CD14-positive monocyte (primary cell): ENCODE data around the gene ALDH16A1. TPM values are rescaled to one million over a fixed set of nuclear protein-coding genes. Genes with fewer than 3 reads are reported as not detected.

ENCODE experiments used
- DNase-seq, 3 donors: peaks; one replicate each; pipeline ENCODE4 v3.0.0-alpha.2; 2011 to 2022
- H2AFZ ChIP-seq: 2 replicates; pipeline ENCODE4 v1.6.0; 2012; ENCODE audit warnings: mild to moderate bottlenecking, low read depth, low read length, inconsistent platforms; ENCODE audit not compliant: insufficient read depth, poor library complexity, severe bottlenecking
- H3K27ac ChIP-seq, 2 donors: 1 replicate in 1 of 2; 2 replicates in 1 of 2; pipeline ENCODE4 v1.5.1; 2012 to 2013; ENCODE audit warnings: low read length in 2 of 2, control low read depth in 1 of 2, inconsistent platforms in 1 of 2, low read depth in 1 of 2, mild to moderate bottlenecking in 1 of 2
- H3K27me3 ChIP-seq, 2 donors: one replicate each; pipeline versions ENCODE4 v1.6.0 to v1.6.1; 2011 to 2013; ENCODE audit warnings: low read length in 2 of 2; ENCODE audit not compliant: control insufficient read depth in 2 of 2, insufficient read depth in 2 of 2
- H3K36me3 ChIP-seq, 2 donors: replicated peaks in 1 of 2; 1 replicate in 1 of 2; 2 replicates in 1 of 2; pipeline versions ENCODE4 v1.5.1 to v1.6.1; 2012 to 2013; ENCODE audit warnings: low read length in 2 of 2, control low read depth in 1 of 2, inconsistent platforms in 1 of 2, mild to moderate bottlenecking in 1 of 2; ENCODE audit not compliant: insufficient read depth in 2 of 2, control insufficient read depth in 1 of 2
- H3K4me1 ChIP-seq, 2 donors: 1 replicate in 1 of 2; 2 replicates in 1 of 2; pipeline versions ENCODE4 v1.5.1 to v1.6.1; 2012 to 2013; ENCODE audit warnings: low read length in 2 of 2, control low read depth in 1 of 2, inconsistent platforms in 1 of 2, mild to moderate bottlenecking in 1 of 2, moderate library complexity in 1 of 2; ENCODE audit not compliant: insufficient read depth in 2 of 2, control insufficient read depth in 1 of 2
- H3K4me2 ChIP-seq: replicated peaks from 2 replicates; pipeline ENCODE3; 2012; ENCODE audit warnings: low read length, moderate library complexity, mild to moderate bottlenecking; ENCODE audit not compliant: poor library complexity, severe bottlenecking; ENCODE audit errors: extremely low read depth
- H3K4me3 ChIP-seq, 3 experiments: fragments of 200-600 bp in 1 of 3; sonication (generic) in 1 of 3; replicated peaks in 1 of 3; 1 replicate in 2 of 3; 2 replicates in 1 of 3; pipeline ENCODE4 v1.5.1; 2011 to 2013; ENCODE audit warnings: low read length in 3 of 3, mild to moderate bottlenecking in 3 of 3, control low read depth in 2 of 3, low read depth in 2 of 3, inconsistent platforms in 1 of 3, moderate library complexity in 1 of 3
- H3K79me2 ChIP-seq: 2 replicates; pipeline ENCODE4 v1.6.0; 2012; ENCODE audit warnings: mild to moderate bottlenecking, control low read depth, inconsistent platforms, low read length, moderate library complexity; ENCODE audit not compliant: insufficient read depth
- H3K9ac ChIP-seq: 2 replicates; pipeline ENCODE4 v1.6.0; 2017; ENCODE audit warnings: low read length, mild to moderate bottlenecking; ENCODE audit not compliant: insufficient read depth, poor library complexity, severe bottlenecking
- H3K9me3 ChIP-seq, 2 donors: replicated peaks in 1 of 2; 1 replicate in 1 of 2; 2 replicates in 1 of 2; pipeline versions ENCODE4 v1.5.1 to v1.6.1; 2012 to 2013; ENCODE audit warnings: low read length in 2 of 2, control low read depth in 1 of 2; ENCODE audit not compliant: control insufficient read depth in 1 of 2, insufficient read depth in 1 of 2
- H4K20me1 ChIP-seq: 2 replicates; pipeline ENCODE4 v1.6.0; 2012; ENCODE audit warnings: mild to moderate bottlenecking, low read length, control low read depth, moderate library complexity; ENCODE audit not compliant: insufficient read depth
- H3K27ac Mint-ChIP-seq, 7 donors: one replicate each; pipeline ENCODE4 v1.8.0; 2020; ENCODE audit warnings: mild to moderate bottlenecking in 7 of 7, mixed read lengths in 7 of 7, moderate library complexity in 6 of 7, inconsistent platforms in 2 of 7
- H3K27me3 Mint-ChIP-seq, 3 donors: one replicate each; pipeline ENCODE4 v1.8.0; 2021 to 2022; ENCODE audit warnings: low read depth in 3 of 3, mild to moderate bottlenecking in 3 of 3, mixed read lengths in 3 of 3, moderate library complexity in 3 of 3, inconsistent platforms in 1 of 3
- H3K36me3 Mint-ChIP-seq, 2 donors: one replicate each; pipeline ENCODE4 v1.8.0; 2020; ENCODE audit warnings: mixed read lengths in 2 of 2, inconsistent platforms in 1 of 2, mild to moderate bottlenecking in 1 of 2
- H3K4me1 Mint-ChIP-seq: one replicate; pipeline ENCODE4 v1.8.0; 2020; ENCODE audit warnings: mild to moderate bottlenecking, mixed read lengths
- H3K4me3 Mint-ChIP-seq, 2 donors: one replicate each; pipeline ENCODE4 v1.8.0; 2020; ENCODE audit warnings: mild to moderate bottlenecking in 2 of 2, mixed read lengths in 2 of 2, moderate library complexity in 1 of 2
- H3K9me3 Mint-ChIP-seq, 7 donors: one replicate each; pipeline ENCODE4 v1.8.0; 2020 to 2022; ENCODE audit warnings: mixed read lengths in 7 of 7, mild to moderate bottlenecking in 6 of 7, moderate library complexity in 6 of 7, inconsistent platforms in 2 of 7
- CTCF ChIP-seq: fragments of 200-600 bp; IDR thresholded peaks from one replicate; pipeline ENCODE4 v1.8.0; 2022; ENCODE audit warnings: antibody characterized with exemption, mild to moderate bottlenecking
- WGBS: methylation state at CpG from one replicate; pipeline ENCODE4 v1.1.5; 2013; ENCODE audit warnings: missing lambda C conversion rate; ENCODE audit not compliant: insufficient coverage; 5-methylcytosine and 5-hydroxymethylcytosine counted together
- intact Hi-C, 2 donors: fragments of 100-400 bp; cut with micrococcal nuclease; formaldehyde crosslinking; loops; one replicate each; pipeline versions ENCODE4 v1.15.0 to v1.15.1; 2023
- polyA plus RNA-seq, 3 donors: library from polyadenylated mRNA; depleted of rRNA in 1 of 3; unstranded in 2 of 3; stranded (reverse) in 1 of 3; fragments of 300-500 nt in 2 of 3; fragments of >200 nt in 1 of 3; fragmentation: Illumina TruSeq in 2 of 3; gene quantifications; 1 replicate in 2 of 3; 2 replicates in 1 of 3; pipeline ENCODE4 v1.2.3, GENCODE V29; 2012 to 2021

The ALDH16A1 gene
- polyA plus RNA-seq, 3 donors: 30.8 to 39.5 (median 31.2) TPM

DNA sequence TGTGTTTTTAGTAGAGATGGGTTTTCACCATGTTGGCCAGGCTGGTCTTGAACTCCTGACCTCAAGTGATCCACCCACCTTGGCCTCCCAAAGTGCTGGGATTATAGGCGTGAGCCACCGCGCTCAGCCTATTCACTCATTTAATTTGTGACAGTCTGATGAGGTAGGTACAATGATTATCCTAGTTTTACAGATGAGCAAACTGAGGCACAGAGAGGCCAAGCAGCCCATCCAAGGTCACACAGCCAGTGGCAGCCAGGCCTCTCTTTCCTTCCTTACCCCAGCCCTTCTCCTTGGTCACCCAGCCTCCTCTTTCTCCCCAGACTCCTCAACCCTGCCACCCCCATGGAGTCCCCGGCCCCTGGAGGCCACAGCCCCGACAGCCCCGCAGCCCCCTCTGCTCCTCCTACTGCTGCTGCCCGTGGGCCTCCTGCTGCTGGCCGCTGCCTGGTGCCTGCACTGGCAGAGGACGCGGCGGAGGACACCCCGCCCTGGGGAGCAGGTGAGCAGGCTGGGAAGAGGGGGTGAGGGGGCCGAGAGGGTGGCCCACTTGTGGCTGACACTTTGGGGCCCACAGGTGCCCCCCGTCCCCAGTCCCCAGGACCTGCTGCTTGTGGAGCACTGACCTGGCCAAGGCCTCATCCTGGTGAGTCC lies 27.1 kb downstream of the ALDH16A1 start:
- no peaks in the 10 kb centered on the region for H3K9me3 ChIP-seq
- H3K27ac ChIP-seq: no peak overlapping the region
- no peak overlapping the region for H3K9ac ChIP-seq
- H2AFZ ChIP-seq: no peak overlapping the region
- Mint-ChIP-seq H3K4me1 (peaks cover 12% of the 10 kb centered on the region), H3K9me3 (peaks cover 0 to 2% (median 0%) of the 10 kb centered on the region in 7 donors), H3K27me3 (peaks cover 0 to 8% (median 7%) of the 10 kb centered on the region in 3 donors), H3K27ac (peak overlapping the region in 3 of 7 donors; percentile 74 to 93 (median 84)), H3K4me3 (no peak overlapping the region), H3K36me3 (peaks cover 0 to 11% of the 10 kb centered on the region in 2 donors)
- intact Hi-C loops: no loop called here
- H3K4me1 ChIP-seq: peaks cover 2 to 3% of the 10 kb centered on the region in 2 donors
- no peak for DNase-seq
- no peak overlapping the region for H3K4me3 ChIP-seq
- no peaks in the 10 kb centered on the region for H4K20me1 ChIP-seq
- no peak overlapping the region for H3K4me2 ChIP-seq
- TF ChIP-seq CTCF: no peak
- H3K79me2 ChIP-seq: no peaks in the 10 kb centered on the region
- WGBS: 98% methylated on average over 4 of the region's 14 CpGs
- H3K27me3 ChIP-seq: no peaks in the 10 kb centered on the region
- H3K36me3 ChIP-seq: no peaks in the 10 kb centered on the region

- Mint-ChIP-seq H3K27ac (peak overlapping the region in 1 of 7 donors; percentile 35), H3K27me3 (peaks cover 0 to 7% (median 1%) of the 10 kb centered on the region in 3 donors), H3K4me1 (peaks cover 6% of the 10 kb centered on the region), H3K36me3 (peaks cover 0 to 11% of the 10 kb centered on the region in 2 donors), H3K9me3 (peaks cover 0 to 2% (median 0%) of the 10 kb centered on the region in 7 donors), H3K4me3 (no peak overlapping the region)
- intact Hi-C loops: no loop called here
- DNase-seq: no peak
- no peaks in the 10 kb centered on the region for H3K9me3 ChIP-seq
- H4K20me1 ChIP-seq: no peaks in the 10 kb centered on the region
- WGBS: 83% methylated on average over 5 of the region's 7 CpGs
- peaks cover 0 to 3% of the 10 kb centered on the region in 2 donors for H3K4me1 ChIP-seq
- H3K9ac ChIP-seq: no peak overlapping the region
- no peaks in the 10 kb centered on the region for H3K27me3 ChIP-seq
- no peaks in the 10 kb centered on the region for H3K79me2 ChIP-seq
- no peak overlapping the region for H3K4me3 ChIP-seq
- H3K27ac ChIP-seq: no peak overlapping the region
- no peak overlapping the region for H2AFZ ChIP-seq
- no peaks in the 10 kb centered on the region for H3K36me3 ChIP-seq
- TF ChIP-seq CTCF: no peak
- no peak overlapping the region for H3K4me2 ChIP-seq
These were observed 28.1 kb downstream of the ALDH16A1 start for GRCh38 chr19:49481020-49481683.
